ENCODE results near the gene AURKAIP1. TPM values are rescaled to one million over a fixed set of nuclear protein-coding genes. Genes with fewer than 3 reads are reported as not detected.

Gene AURKAIP1
- polyA plus RNA-seq, 1 of the 3 experiments (the other 2 are of a cell fraction), result 214 TPM

DNA sequence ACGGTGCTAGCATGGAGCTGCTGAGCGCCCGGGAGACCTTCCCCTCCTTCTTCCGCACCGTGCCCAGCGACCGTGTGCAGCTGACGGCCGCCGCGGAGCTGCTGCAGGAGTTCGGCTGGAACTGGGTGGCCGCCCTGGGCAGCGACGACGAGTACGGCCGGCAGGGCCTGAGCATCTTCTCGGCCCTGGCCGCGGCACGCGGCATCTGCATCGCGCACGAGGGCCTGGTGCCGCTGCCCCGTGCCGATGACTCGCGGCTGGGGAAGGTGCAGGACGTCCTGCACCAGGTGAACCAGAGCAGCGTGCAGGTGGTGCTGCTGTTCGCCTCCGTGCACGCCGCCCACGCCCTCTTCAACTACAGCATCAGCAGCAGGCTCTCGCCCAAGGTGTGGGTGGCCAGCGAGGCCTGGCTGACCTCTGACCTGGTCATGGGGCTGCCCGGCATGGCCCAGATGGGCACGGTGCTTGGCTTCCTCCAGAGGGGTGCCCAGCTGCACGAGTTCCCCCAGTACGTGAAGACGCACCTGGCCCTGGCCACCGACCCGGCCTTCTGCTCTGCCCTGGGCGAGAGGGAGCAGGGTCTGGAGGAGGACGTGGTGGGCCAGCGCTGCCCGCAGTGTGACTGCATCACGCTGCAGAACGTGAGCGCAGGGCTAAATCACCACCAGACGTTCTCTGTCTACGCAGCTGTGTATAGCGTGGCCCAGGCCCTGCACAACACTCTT lies 42.8 kb downstream of the AURKAIP1 start (continued):
- TF ChIP-seq FOSL2 (IDR thresholded peaks at IDR 0.05; ENCODE audit: borderline replicate concordance, low read depth), result no peak
- TF ChIP-seq FOXJ3 (CRISPR knock-in tag; IDR thresholded peaks at IDR 0.05), result no peak
- no peak for TF ChIP-seq EZH2phosphoT487 (IDR thresholded peaks at IDR 0.05; ENCODE audit: borderline replicate concordance, low read depth)
- TF ChIP-seq TEAD4 (IDR thresholded peaks at IDR 0.05; ENCODE audit: borderline replicate concordance, insufficient read depth), result no peak

DNA sequence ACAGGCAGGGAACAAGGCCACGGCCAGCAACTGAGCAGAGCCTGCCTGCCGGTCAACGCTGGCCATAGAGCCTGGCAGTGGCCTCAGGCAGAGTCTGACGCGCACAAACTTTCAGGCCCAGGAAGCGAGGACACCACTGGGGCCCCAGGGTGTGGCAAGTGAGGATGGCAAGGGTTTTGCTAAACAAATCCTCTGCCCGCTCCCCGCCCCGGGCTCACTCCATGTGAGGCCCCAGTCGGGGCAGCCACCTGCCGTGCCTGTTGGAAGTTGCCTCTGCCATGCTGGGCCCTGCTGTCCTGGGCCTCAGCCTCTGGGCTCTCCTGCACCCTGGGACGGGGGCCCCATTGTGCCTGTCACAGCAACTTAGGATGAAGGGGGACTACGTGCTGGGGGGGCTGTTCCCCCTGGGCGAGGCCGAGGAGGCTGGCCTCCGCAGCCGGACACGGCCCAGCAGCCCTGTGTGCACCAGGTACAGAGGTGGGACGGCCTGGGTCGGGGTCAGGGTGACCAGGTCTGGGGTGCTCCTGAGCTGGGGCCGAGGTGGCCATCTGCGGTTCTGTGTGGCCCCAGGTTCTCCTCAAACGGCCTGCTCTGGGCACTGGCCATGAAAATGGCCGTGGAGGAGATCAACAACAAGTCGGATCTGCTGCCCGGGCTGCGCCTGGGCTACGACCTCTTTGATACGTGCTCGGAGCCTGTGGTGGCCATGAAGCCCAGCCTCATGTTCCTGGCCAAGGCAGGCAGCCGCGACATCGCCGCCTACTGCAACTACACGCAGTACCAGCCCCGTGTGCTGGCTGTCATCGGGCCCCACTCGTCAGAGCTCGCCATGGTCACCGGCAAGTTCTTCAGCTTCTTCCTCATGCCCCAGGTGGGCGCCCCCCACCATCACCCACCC lies 43.7 kb downstream of the AURKAIP1 start, which contains the start of gene TAS1R3:
Gene TAS1R3 (plus strand): TSS at position 213 of the 898 bp plus-strand sequence. CDS start 66 bp downstream, at position 279.
- TF ChIP-seq, protein P1, sequence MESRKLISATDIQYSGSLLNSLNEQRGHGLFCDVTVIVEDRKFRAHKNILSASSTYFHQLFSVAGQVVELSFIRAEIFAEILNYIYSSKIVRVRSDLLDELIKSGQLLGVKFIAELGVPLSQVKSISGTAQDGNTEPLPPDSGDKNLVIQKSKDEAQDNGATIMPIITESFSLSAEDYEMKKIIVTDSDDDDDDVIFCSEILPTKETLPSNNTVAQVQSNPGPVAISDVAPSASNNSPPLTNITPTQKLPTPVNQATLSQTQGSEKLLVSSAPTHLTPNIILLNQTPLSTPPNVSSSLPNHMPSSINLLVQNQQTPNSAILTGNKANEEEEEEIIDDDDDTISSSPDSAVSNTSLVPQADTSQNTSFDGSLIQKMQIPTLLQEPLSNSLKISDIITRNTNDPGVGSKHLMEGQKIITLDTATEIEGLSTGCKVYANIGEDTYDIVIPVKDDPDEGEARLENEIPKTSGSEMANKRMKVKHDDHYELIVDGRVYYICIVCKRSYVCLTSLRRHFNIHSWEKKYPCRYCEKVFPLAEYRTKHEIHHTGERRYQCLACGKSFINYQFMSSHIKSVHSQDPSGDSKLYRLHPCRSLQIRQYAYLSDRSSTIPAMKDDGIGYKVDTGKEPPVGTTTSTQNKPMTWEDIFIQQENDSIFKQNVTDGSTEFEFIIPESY (IDR thresholded peaks at IDR 0.05; ENCODE audit: borderline replicate concordance, low read depth), result no peak
- no peak for TF ChIP-seq GABPA (IDR thresholded peaks at IDR 0.05; ENCODE audit: low read depth)
- TF ChIP-seq, protein P2, sequence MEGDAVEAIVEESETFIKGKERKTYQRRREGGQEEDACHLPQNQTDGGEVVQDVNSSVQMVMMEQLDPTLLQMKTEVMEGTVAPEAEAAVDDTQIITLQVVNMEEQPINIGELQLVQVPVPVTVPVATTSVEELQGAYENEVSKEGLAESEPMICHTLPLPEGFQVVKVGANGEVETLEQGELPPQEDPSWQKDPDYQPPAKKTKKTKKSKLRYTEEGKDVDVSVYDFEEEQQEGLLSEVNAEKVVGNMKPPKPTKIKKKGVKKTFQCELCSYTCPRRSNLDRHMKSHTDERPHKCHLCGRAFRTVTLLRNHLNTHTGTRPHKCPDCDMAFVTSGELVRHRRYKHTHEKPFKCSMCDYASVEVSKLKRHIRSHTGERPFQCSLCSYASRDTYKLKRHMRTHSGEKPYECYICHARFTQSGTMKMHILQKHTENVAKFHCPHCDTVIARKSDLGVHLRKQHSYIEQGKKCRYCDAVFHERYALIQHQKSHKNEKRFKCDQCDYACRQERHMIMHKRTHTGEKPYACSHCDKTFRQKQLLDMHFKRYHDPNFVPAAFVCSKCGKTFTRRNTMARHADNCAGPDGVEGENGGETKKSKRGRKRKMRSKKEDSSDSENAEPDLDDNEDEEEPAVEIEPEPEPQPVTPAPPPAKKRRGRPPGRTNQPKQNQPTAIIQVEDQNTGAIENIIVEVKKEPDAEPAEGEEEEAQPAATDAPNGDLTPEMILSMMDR (IDR thresholded peaks at IDR 0.05), result no peak
- TF ChIP-seq, protein P3, sequence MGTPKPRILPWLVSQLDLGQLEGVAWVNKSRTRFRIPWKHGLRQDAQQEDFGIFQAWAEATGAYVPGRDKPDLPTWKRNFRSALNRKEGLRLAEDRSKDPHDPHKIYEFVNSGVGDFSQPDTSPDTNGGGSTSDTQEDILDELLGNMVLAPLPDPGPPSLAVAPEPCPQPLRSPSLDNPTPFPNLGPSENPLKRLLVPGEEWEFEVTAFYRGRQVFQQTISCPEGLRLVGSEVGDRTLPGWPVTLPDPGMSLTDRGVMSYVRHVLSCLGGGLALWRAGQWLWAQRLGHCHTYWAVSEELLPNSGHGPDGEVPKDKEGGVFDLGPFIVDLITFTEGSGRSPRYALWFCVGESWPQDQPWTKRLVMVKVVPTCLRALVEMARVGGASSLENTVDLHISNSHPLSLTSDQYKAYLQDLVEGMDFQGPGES (IDR thresholded peaks at IDR 0.05; ENCODE audit: low read depth, low read length), result no peak
- no peak for TF ChIP-seq RFX5 (IDR thresholded peaks at IDR 0.05; ENCODE audit: low read length)
- no peak for TF ChIP-seq FOXJ3 (CRISPR knock-in tag; IDR thresholded peaks at IDR 0.05)
- TF ChIP-seq, protein P4, sequence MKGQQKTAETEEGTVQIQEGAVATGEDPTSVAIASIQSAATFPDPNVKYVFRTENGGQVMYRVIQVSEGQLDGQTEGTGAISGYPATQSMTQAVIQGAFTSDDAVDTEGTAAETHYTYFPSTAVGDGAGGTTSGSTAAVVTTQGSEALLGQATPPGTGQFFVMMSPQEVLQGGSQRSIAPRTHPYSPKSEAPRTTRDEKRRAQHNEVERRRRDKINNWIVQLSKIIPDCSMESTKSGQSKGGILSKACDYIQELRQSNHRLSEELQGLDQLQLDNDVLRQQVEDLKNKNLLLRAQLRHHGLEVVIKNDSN (IDR thresholded peaks at IDR 0.05; ENCODE audit: borderline replicate concordance, low read depth), result no peak
- no peak for TF ChIP-seq EP300 (IDR thresholded peaks at IDR 0.05; ENCODE audit: borderline replicate concordance in 1 of 2, low read depth in 1 of 2, low read length in 1 of 2)
- no peak for TF ChIP-seq GATA2 (CRISPR knock-in tag; IDR thresholded peaks at IDR 0.05)
- TF ChIP-seq, protein P5, sequence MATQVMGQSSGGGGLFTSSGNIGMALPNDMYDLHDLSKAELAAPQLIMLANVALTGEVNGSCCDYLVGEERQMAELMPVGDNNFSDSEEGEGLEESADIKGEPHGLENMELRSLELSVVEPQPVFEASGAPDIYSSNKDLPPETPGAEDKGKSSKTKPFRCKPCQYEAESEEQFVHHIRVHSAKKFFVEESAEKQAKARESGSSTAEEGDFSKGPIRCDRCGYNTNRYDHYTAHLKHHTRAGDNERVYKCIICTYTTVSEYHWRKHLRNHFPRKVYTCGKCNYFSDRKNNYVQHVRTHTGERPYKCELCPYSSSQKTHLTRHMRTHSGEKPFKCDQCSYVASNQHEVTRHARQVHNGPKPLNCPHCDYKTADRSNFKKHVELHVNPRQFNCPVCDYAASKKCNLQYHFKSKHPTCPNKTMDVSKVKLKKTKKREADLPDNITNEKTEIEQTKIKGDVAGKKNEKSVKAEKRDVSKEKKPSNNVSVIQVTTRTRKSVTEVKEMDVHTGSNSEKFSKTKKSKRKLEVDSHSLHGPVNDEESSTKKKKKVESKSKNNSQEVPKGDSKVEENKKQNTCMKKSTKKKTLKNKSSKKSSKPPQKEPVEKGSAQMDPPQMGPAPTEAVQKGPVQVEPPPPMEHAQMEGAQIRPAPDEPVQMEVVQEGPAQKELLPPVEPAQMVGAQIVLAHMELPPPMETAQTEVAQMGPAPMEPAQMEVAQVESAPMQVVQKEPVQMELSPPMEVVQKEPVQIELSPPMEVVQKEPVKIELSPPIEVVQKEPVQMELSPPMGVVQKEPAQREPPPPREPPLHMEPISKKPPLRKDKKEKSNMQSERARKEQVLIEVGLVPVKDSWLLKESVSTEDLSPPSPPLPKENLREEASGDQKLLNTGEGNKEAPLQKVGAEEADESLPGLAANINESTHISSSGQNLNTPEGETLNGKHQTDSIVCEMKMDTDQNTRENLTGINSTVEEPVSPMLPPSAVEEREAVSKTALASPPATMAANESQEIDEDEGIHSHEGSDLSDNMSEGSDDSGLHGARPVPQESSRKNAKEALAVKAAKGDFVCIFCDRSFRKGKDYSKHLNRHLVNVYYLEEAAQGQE (IDR thresholded peaks at IDR 0.05; ENCODE audit: low read depth, low read length), result no peak
- TF ChIP-seq RXRA (IDR thresholded peaks at IDR 0.05; ENCODE audit: borderline replicate concordance, low read depth), result no peak

More for the DNA sequence above, 43.7 kb downstream of the AURKAIP1 start, which contains the start of gene TAS1R3:
- ChIA-PET POLR2A (interaction anchor here (1.1 kb wide), 1 partner anchor 17 kb away, joined by 3 read pairs; no protein-coding TSS in a partner anchor), CTCF (interaction anchor here (1.0 to 1.9 kb wide), 5 partner anchors 11 to 40 kb away, joined by 3 to 7 read pairs (median 4); no protein-coding TSS in a partner anchor)
- DNase-seq, result no peak
- Histone ChIP-seq H3F3A (replicated peaks; ENCODE audit: insufficient read depth) (peaks cover 5% of the 10 kb centered on the region), H3K36me3 (replicated peaks in 1 of 2; ENCODE audit: control insufficient read depth in 1 of 2, insufficient read depth in 2 of 2, low read length in 1 of 2) (peaks cover 0 to 18% of the 10 kb centered on the region in 2 experiments), H3K79me2 (ENCODE audit: insufficient read depth) (peaks cover 6% of the 10 kb centered on the region), H3K4me2 (no peak within 1 kb of the TSS), H3K9ac (no peak within 1 kb of the TSS), H3K4me1 (ENCODE audit: control insufficient read depth in 1 of 2, insufficient read depth in 2 of 2, low read depth in 1 of 2, low read length in 1 of 2) (peaks cover 0 to 15% of the 10 kb centered on the region in 2 experiments; a peak in 1 of 4 replicates), H3K9me3 (no peaks in the 10 kb centered on the region), H4K20me1 (ENCODE audit: insufficient read depth) (no peaks in the 10 kb centered on the region), H3K9me2 (no peaks in the 10 kb centered on the region), H3K27ac (ENCODE audit: low read depth in 2 of 2, low read length in 1 of 2) (no peak within 1 kb of the TSS), H3K27me3 (ENCODE audit: insufficient read depth) (no peaks in the 10 kb centered on the region), H3K4me3 (ENCODE audit: low read depth in 2 of 2, low read length in 1 of 2) (no peak within 1 kb of the TSS), H2AFZ (ENCODE audit: low read depth) (no peak within 1 kb of the TSS)
- 28% methylated on average over 6 of the region's 41 CpGs for WGBS (ENCODE audit: low lambda C conversion rate)
